Skeletal muscle satellite cell (primary cell): ENCODE data around the gene KRTAP9-1.
"Not testable (repeated sequence)": the region's sequence is repeated elsewhere in the genome, so short reads cannot be mapped to it uniquely, and the experiment has no call there.

ENCODE experiments used
- H3K27me3 ChIP-seq: 2 replicates; pipeline ENCODE4 v1.7.0; 2013; ENCODE audit warnings: low read length; ENCODE audit not compliant: control insufficient read depth, insufficient read depth
- H3K36me3 ChIP-seq: 2 replicates; pipeline ENCODE4 v1.7.0; 2013; ENCODE audit warnings: mild to moderate bottlenecking, control low read depth, low read length; ENCODE audit not compliant: insufficient read depth
- H3K4me1 ChIP-seq: 2 replicates; pipeline ENCODE4 v1.7.0; 2013; ENCODE audit warnings: low read length; ENCODE audit not compliant: control insufficient read depth, insufficient read depth
- H3K4me2 ChIP-seq: 2 replicates; pipeline ENCODE4 v1.7.0; 2013; ENCODE audit warnings: mild to moderate bottlenecking, low read length
- H3K4me3 ChIP-seq: 2 replicates; pipeline ENCODE4 v1.7.0; 2013; ENCODE audit warnings: low read length
- H3K9ac ChIP-seq: 2 replicates; pipeline ENCODE4 v1.7.0; 2013; ENCODE audit warnings: mild to moderate bottlenecking, low read depth, low read length, moderate library complexity
- H3K9me3 ChIP-seq: replicated peaks from 2 replicates; pipeline ENCODE4 v1.7.0; 2013; ENCODE audit warnings: mild to moderate bottlenecking, control low read depth, low read length

The KRTAP9-1 gene

GRCh38 chr17:41160190-41160589 is 29.5 kb upstream of the KRTAP9-1 start:
- not testable (repeated sequence) for H3K4me1 ChIP-seq, H3K4me3 ChIP-seq, H3K4me2 ChIP-seq

GRCh38 chr17:41160648-41161047 is 29.0 kb upstream of the KRTAP9-1 start, which contains the start of gene KRTAP4-4:
KRTAP4-4 (minus strand) TSS chr17:41160748; CDS start chr17:41160691, 57 bp downstream.
- Histone ChIP-seq H3K4me3 (no peak within 1 kb of the TSS), H3K27me3 (no peaks in the 10 kb centered on the region), H3K4me1 (no peaks in the 10 kb centered on the region), H3K4me2 (no peak within 1 kb of the TSS), H3K9ac (no peak within 1 kb of the TSS), H3K9me3 (no peaks in the 10 kb centered on the region), H3K36me3 (no peaks in the 10 kb centered on the region)

More at GRCh38 chr17:41160190-41160589, 29.5 kb upstream of the KRTAP9-1 start:
- H3K9ac ChIP-seq, H3K9me3 ChIP-seq, H3K36me3 ChIP-seq, H3K27me3 ChIP-seq: not testable (repeated sequence)

DNA sequence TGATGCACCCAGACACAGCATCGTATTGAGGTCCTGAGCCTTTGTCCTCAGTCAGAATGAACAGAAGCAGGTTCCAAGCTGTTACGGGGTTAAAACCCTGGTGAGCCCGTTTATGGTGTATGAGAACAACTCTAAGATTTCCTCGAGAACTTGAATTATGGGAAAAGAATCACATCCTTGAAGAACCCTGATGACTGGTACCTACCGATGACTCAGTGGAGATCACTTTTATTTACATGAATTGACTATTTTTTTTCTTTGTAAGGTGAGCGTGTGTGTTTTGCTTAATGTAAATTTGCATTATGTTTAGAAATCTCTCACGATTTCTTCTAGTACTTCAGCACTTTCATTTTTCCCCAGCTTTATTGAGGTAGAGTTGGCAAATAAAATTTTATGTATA is 25.9 kb upstream of the KRTAP9-1 start:
- Histone ChIP-seq H3K9me3 (no peaks in the 10 kb centered on the region), H3K4me2 (no peak overlapping the region), H3K36me3 (no peaks in the 10 kb centered on the region), H3K4me1 (no peaks in the 10 kb centered on the region), H3K9ac (no peak overlapping the region), H3K27me3 (no peaks in the 10 kb centered on the region), H3K4me3 (no peak overlapping the region)

GRCh38 chr17:41167561-41167960 is 22.1 kb upstream of the KRTAP9-1 start:
- Histone ChIP-seq H3K9ac (no peak overlapping the region), H3K4me1 (no peaks in the 10 kb centered on the region), H3K27me3 (no peaks in the 10 kb centered on the region), H3K4me3 (no peak overlapping the region), H3K36me3 (no peaks in the 10 kb centered on the region), H3K4me2 (no peak overlapping the region), H3K9me3 (no peaks in the 10 kb centered on the region)

DNA sequence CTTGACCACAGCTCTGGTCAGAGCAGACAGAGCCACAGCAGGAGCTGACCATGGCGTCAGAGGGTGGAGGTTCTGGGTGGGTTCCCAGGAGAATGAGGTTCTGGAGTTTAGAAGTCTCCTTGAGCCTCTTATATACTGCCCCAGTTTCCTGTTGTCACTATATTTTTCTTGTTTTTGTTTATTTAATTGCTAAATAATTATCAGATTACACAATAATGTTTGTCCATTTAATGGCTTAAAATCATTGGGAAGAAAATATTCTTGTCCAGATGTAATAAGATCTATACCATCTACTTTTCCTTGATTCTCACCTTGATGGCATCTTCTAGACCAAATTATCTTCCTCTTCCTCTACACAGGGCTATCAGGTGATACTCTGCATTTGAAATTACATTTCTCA is 21.6 kb upstream of the KRTAP9-1 start, which contains the start of gene KRTAP4-3:
KRTAP4-3 (minus strand) TSS at position 101 of the 400 bp plus-strand sequence; CDS start at position 52, 49 bp downstream.
- Histone ChIP-seq H3K36me3 (no peaks in the 10 kb centered on the region), H3K4me3 (no peak within 1 kb of the TSS), H3K9me3 (no peaks in the 10 kb centered on the region), H3K9ac (no peak within 1 kb of the TSS), H3K4me1 (no peaks in the 10 kb centered on the region), H3K27me3 (no peaks in the 10 kb centered on the region), H3K4me2 (no peak within 1 kb of the TSS)

DNA sequence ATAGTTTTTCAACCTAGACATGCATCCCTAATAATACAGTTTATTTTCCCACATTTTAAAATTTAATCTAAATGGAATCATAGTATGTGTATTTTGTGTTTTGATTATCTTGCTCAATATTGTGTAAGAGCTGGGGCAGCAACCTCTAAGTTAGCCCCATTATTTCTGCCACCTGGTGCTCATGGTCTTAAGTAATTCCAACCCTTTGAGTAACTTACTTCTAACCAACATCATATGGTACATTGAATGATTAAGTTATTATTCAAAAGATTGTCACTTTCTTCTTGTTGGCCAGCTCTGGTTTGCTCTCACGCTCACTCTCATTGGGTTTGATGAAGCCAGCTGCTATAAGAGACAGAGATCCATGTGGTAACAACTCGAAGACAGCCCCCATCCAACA is 17.8 kb upstream of the KRTAP9-1 start:
- Histone ChIP-seq H3K4me1 (no peaks in the 10 kb centered on the region), H3K9me3 (no peaks in the 10 kb centered on the region), H3K9ac (no peak overlapping the region), H3K4me2 (no peak overlapping the region), H3K36me3 (no peaks in the 10 kb centered on the region), H3K4me3 (no peak overlapping the region), H3K27me3 (peaks cover 3% of the 10 kb centered on the region)

DNA sequence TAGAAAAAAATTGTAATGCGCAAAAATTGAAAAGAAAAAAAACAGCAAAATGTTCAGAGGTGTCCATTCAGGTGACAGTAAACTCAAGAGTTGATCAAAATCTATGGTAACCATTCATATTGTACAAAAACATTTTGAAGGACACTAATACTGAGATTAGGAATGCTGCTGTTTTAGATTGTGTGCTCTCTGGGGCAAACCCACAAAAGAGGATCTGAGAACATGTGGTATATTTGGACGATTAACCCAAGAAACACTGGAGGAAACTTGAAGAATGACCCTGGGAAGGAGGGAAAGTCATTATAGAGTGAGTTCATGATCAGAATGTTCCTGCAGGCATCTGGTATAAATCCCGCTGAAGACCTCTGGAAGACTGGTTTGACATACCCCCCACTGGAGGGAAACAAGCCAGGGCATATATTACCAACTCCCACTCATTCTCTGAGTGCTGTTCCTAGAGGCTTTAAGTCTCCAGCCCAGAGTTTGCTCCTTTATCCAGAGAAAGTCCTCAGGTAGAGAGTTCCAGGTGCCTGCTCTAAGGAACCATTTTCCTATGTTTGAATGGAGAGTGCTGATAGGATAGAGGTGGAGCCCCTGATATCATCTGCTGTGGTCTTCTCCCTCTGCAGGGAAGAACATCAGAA is 12.8 kb upstream of the KRTAP9-1 start:
- H3K36me3 ChIP-seq = no peaks in the 10 kb centered on the region
- peaks cover 16% of the 10 kb centered on the region for H3K4me1 ChIP-seq
- H3K9me3 ChIP-seq = no peaks in the 10 kb centered on the region
- H3K4me2 ChIP-seq = no peak overlapping the region
- H3K27me3 ChIP-seq = peaks cover 4% of the 10 kb centered on the region
- no peak overlapping the region for H3K4me3 ChIP-seq
- H3K9ac ChIP-seq = no peak overlapping the region

DNA sequence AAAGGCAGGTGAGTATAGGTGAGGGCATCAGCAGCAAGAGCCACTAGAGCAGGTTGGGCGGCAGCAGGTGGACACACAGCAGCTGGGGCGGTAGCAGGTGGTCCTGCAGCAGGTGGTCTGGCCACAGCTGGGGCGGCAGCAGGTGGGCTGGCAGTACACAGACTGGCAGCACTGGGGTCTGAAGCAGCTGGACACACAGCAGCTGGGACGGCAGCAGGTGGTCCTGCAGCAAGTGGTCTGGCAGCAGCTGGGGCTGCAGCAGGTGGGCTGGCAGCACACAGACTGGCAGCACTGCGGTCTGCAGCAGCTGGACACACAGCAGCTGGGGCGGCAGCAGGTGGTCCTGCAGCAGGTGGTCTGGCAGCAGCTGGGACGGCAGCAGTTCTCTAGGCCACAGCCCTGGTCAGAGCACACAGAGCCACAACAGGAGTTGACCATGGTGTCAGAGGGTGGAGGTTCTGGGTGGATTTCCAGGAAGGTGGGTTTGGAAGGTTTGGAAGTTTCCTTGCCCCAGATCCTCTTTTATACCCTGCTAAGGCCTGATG is 11.9 kb upstream of the KRTAP9-1 start, which contains the start of gene KRTAP4-2:
KRTAP4-2 (minus strand) TSS at position 495 of the 545 bp plus-strand sequence; CDS start at position 438, 57 bp downstream.
- H3K36me3 ChIP-seq = no peaks in the 10 kb centered on the region
- no peak within 1 kb of the TSS for H3K4me2 ChIP-seq
- H3K9me3 ChIP-seq = no peaks in the 10 kb centered on the region
- no peak within 1 kb of the TSS for H3K4me3 ChIP-seq
- H3K4me1 ChIP-seq = peaks cover 16% of the 10 kb centered on the region
- no peak within 1 kb of the TSS for H3K9ac ChIP-seq
- peaks cover 4% of the 10 kb centered on the region for H3K27me3 ChIP-seq

GRCh38 chr17:41178341-41178740 is 11.3 kb upstream of the KRTAP9-1 start:
- Histone ChIP-seq H3K27me3 (peaks cover 4% of the 10 kb centered on the region), H3K4me1 (peaks cover 16% of the 10 kb centered on the region), H3K4me2 (no peak overlapping the region), H3K9me3 (no peaks in the 10 kb centered on the region), H3K4me3 (no peak overlapping the region), H3K36me3 (no peaks in the 10 kb centered on the region), H3K9ac (no peak overlapping the region)

DNA sequence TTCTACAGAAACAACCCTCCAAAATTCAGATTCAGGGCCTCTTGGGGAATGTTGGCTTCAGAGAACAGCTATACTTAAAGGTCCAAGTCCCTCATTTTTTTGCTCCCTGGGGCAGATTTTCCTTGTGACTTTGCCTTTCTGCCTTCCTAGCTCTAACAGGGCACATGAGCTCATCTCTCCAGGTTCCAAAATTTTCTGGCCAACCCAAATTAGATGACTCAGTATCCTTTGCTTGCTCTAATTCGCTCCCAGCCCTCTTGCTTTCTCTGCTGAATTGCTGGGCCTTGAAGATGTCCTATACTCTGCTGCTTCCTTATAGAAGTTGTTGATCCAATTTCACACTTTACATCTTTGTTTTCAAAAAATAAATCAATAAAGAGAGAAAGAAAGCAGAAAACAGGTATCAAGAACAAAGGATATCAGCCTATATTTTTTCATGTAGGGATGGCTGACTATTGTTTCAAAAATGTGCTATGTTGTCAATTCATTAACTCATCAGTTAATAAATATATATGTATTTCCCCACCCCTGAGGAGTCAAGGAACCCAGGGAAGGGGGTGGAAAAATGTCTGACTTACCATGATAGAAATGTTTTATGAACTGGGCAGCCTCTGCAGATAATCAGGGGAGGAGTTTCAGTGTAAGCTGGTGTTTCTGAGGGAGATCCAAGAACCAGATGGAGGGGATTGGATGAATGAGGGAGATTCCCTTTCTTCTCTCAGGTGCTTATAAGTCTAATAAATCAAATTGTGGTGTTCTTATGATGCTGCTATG is 10.7 kb upstream of the KRTAP9-1 start:
- no peaks in the 10 kb centered on the region for H3K36me3 ChIP-seq
- H3K27me3 ChIP-seq = peaks cover 4% of the 10 kb centered on the region
- H3K4me3 ChIP-seq = no peak overlapping the region
- no peak overlapping the region for H3K9ac ChIP-seq
- H3K4me2 ChIP-seq = no peak overlapping the region
- peaks cover 16% of the 10 kb centered on the region for H3K4me1 ChIP-seq
- H3K9me3 ChIP-seq = no peaks in the 10 kb centered on the region

DNA sequence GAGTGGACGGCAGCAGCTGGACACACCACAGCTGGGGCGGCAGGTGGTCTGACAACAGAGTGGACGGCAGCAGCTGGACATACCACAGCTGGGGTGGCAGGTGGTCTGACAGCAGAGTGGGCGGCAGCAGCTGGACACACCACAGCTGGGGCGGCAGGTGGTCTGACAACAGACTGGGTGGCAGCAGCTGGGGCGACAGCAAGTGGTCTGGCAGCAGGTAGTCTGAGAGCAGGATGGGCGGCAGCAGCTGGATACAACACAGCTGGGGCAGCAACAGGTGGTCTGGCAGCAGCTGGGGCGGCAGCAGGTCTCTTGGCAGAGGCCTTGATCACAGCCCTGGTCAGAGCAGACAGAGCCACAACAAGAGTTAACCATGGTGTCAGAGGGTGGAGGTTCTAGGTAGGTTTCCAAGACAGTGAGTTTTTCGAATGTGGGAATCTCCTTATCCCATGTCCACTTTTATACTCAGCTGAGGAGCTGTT is 5.2 kb upstream of the KRTAP9-1 start, which contains the start of gene KRTAP4-1:
KRTAP4-1 (minus strand) TSS at position 432 of the 482 bp plus-strand sequence; CDS start at position 375, 57 bp downstream.
- Histone ChIP-seq H3K4me2 (no peak within 1 kb of the TSS), H3K9me3 (no peaks in the 10 kb centered on the region), H3K36me3 (no peaks in the 10 kb centered on the region), H3K27me3 (peaks cover 6% of the 10 kb centered on the region), H3K9ac (no peak within 1 kb of the TSS), H3K4me1 (peaks cover 1% of the 10 kb centered on the region), H3K4me3 (no peak within 1 kb of the TSS)
